CD4-positive, CD25-positive, alpha-beta regulatory T cell (primary cell): ENCODE results near the gene ZNF91. TPM values are rescaled to one million over a fixed set of nuclear protein-coding genes. Genes with fewer than 3 reads are reported as not detected.
A peak's percentile ranks its signal among the peaks of the same experiment; 100 is the strongest.
"Not testable (repeated sequence)": the region's sequence is repeated elsewhere in the genome, so short reads cannot be mapped to it uniquely, and the experiment has no call there.

Experiments
- ATAC-seq, 2 donors: fragments of 150-1000 bp; cut with Tn5 transposase; one replicate each; pipeline ENCODE4 v1.10.0; 2021; ENCODE audit warnings: low read depth in 2 of 2, moderate number of reproducible peaks in 2 of 2, moderate library complexity in 1 of 2
- DNase-seq, 3 donors: peaks; one replicate each; pipeline versions ENCODE4 v3.0.0 to v3.0.0-alpha.2; 2012 to 2022; ENCODE audit warnings: mixed read lengths in 1 of 3
- H3K27ac ChIP-seq: one replicate; pipeline ENCODE4 v1.7.0; 2013; ENCODE audit warnings: mild to moderate bottlenecking, low read length; ENCODE audit not compliant: insufficient read depth, poor library complexity, severe bottlenecking
- H3K27me3 ChIP-seq: one replicate; pipeline ENCODE4 v1.7.0; 2013; ENCODE audit warnings: low read length; ENCODE audit not compliant: control insufficient read depth, insufficient read depth
- H3K36me3 ChIP-seq: one replicate; pipeline ENCODE4 v1.7.0; 2013; ENCODE audit warnings: mild to moderate bottlenecking, low read length, moderate library complexity; ENCODE audit not compliant: control insufficient read depth, insufficient read depth
- H3K4me1 ChIP-seq: 2 replicates; pipeline ENCODE4 v1.7.0; 2013; ENCODE audit warnings: mild to moderate bottlenecking, low read length; ENCODE audit not compliant: insufficient read depth, control insufficient read depth, poor library complexity, severe bottlenecking
- H3K4me3 ChIP-seq: one replicate; pipeline ENCODE4 v1.7.0; 2013; ENCODE audit warnings: low read depth, mild to moderate bottlenecking, low read length, moderate library complexity
- H3K9me3 ChIP-seq, 2 experiments: 1 replicate in 1 of 2; 2 replicates in 1 of 2; pipeline ENCODE4 v1.7.0; 2013; ENCODE audit warnings: low read length in 2 of 2, mild to moderate bottlenecking in 1 of 2, moderate library complexity in 1 of 2; ENCODE audit not compliant: control insufficient read depth in 2 of 2
- H3K27ac Mint-ChIP-seq, 3 donors: one replicate each; pipeline ENCODE4 v1.8.0; 2020 to 2022; ENCODE audit warnings: mild to moderate bottlenecking in 3 of 3, mixed read lengths in 3 of 3, moderate library complexity in 2 of 3
- H3K27me3 Mint-ChIP-seq: one replicate; pipeline ENCODE4 v1.8.0; 2022; ENCODE audit warnings: mild to moderate bottlenecking, mixed read lengths
- H3K36me3 Mint-ChIP-seq: one replicate; pipeline ENCODE4 v1.8.0; 2020; ENCODE audit warnings: mixed read lengths
- H3K4me1 Mint-ChIP-seq, 4 donors: one replicate each; pipeline ENCODE4 v1.8.0; 2020 to 2022; ENCODE audit warnings: mixed read lengths in 4 of 4, mild to moderate bottlenecking in 1 of 4
- H3K4me3 Mint-ChIP-seq, 4 donors: one replicate each; pipeline ENCODE4 v1.8.0; 2020 to 2022; ENCODE audit warnings: mild to moderate bottlenecking in 4 of 4, mixed read lengths in 4 of 4, moderate library complexity in 3 of 4
- H3K9me3 Mint-ChIP-seq, 7 donors: one replicate each; pipeline ENCODE4 v1.8.0; 2020 to 2022; ENCODE audit warnings: mixed read lengths in 7 of 7, mild to moderate bottlenecking in 3 of 7, moderate library complexity in 2 of 7
- polyA plus RNA-seq, 4 donors: library from polyadenylated mRNA; unstranded; fragments of 300-500 nt; fragmentation: Illumina TruSeq; gene quantifications; one replicate each; pipeline ENCODE4 v1.2.3, GENCODE V29; 2021
- total RNA-seq: library from RNA; stranded (reverse); gene quantifications from one replicate; pipeline ENCODE4 v1.2.3, GENCODE V29; 2022

The ZNF91 gene
- total and polyA plus RNA-seq, 5 donors from 2014 or later: 17.9 to 49.0 (median 37.8) TPM

GRCh38 chr19:23419261-23419660, 24.0 kb upstream of the ZNF91 start:
- H3K4me1 ChIP-seq, H3K36me3 ChIP-seq, H3K36me3 Mint-ChIP-seq, H3K27me3 Mint-ChIP-seq, H3K27ac Mint-ChIP-seq, H3K4me3 ChIP-seq, H3K27me3 ChIP-seq, ATAC-seq, H3K27ac ChIP-seq, H3K9me3 ChIP-seq, H3K9me3 Mint-ChIP-seq, H3K4me3 Mint-ChIP-seq, DNase-seq: not testable (repeated sequence)
- H3K4me1 Mint-ChIP-seq: peaks cover 0 to 15% (median 6%) of the 10 kb centered on the region in 4 donors

DNA sequence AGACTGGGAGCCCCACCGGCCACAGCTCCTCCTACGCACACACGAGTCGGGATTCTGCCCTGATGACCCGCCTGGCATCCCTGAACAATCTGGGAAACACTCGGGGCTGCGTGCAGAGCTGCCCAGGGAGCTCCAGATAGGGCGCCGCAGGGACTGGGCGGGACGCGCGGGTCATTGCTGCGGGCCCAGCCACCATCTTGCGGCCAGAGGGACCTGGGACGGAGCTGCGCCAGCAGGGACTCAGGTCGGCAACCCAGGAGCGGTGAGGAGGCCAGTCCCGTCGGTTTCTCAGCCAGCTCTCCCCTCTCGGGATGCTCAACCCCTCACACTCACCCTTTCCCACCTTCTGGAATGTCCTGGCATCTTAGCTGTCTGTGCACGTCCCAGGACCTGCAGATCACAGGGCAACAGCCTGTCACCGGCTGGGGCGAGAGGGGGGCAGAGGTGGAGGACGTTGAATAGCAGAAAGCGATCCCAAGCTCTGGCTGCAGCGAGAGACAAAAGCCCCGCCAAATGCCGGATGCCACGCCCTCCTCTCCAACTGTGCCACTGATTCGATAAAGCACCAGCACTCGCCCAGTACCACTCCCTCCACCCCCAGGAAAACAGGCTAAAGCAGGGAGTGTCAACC, 20.4 kb upstream of the ZNF91 start:
- H3K4me1 ChIP-seq: peaks cover 8% of the 10 kb centered on the region
- H3K36me3 Mint-ChIP-seq: no peaks in the 10 kb centered on the region
- peak overlapping the region; percentile 56 to 91 (median 83) for H3K4me3 Mint-ChIP-seq
- H3K9me3 Mint-ChIP-seq: peaks cover 0 to 6% (median 2%) of the 10 kb centered on the region in 7 donors
- H3K4me3 ChIP-seq: peak overlapping the region; percentile 57
- peak overlapping the region in 1 of 3 donors; percentile 44 for H3K27ac Mint-ChIP-seq
- peaks cover 6% of the 10 kb centered on the region for H3K27me3 Mint-ChIP-seq
- H3K27me3 ChIP-seq: no peaks in the 10 kb centered on the region
- no peak for DNase-seq
- no peaks in the 10 kb centered on the region for H3K9me3 ChIP-seq
- H3K4me1 Mint-ChIP-seq: peaks cover 0 to 15% (median 6%) of the 10 kb centered on the region in 4 donors
- H3K36me3 ChIP-seq: no peaks in the 10 kb centered on the region
- no peak overlapping the region for H3K27ac ChIP-seq
- peak in 1 of 2 donors; percentile 34 for ATAC-seq

DNA sequence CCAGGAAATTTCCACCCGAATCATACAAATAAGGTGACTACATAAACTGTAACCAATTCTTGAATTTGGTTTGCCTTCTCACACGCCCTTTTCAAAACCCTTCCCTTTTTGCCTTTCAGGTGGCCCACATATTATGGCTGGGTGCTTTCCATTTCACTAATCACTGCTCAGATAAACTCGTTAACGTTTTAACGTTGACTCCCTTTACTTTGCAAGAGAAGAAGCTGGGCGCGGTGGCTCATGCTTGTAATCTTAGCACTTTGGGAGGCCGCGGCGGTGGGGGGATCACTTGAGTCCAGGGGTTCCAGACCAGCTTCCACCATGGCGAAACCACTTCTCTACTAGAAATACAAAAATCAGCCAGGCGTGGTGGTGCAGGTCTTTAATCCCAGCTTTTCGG, 19.8 kb upstream of the ZNF91 start:
- DNase-seq: no peak
- Mint-ChIP-seq H3K9me3 (peaks cover 0 to 5% (median 2%) of the 10 kb centered on the region in 7 donors), H3K4me3 (peak overlapping the region; percentile 47 to 86 (median 68)), H3K4me1 (peaks cover 0 to 15% (median 6%) of the 10 kb centered on the region in 4 donors), H3K27me3 (peaks cover 6% of the 10 kb centered on the region), H3K27ac (peak overlapping the region in 1 of 3 donors; percentile 23), H3K36me3 (no peaks in the 10 kb centered on the region)
- H3K27me3 ChIP-seq: no peaks in the 10 kb centered on the region
- ATAC-seq: no peak
- H3K4me3 ChIP-seq: peak overlapping the region; percentile 57
- peaks cover 8% of the 10 kb centered on the region for H3K4me1 ChIP-seq
- no peaks in the 10 kb centered on the region for H3K36me3 ChIP-seq
- no peaks in the 10 kb centered on the region for H3K9me3 ChIP-seq
- no peak overlapping the region for H3K27ac ChIP-seq

GRCh38 chr19:23410155-23410554, 14.9 kb upstream of the ZNF91 start:
- no peak for ATAC-seq
- Mint-ChIP-seq H3K4me1 (peaks cover 0 to 5% (median 3%) of the 10 kb centered on the region in 4 donors), H3K27ac (no peak overlapping the region), H3K36me3 (no peaks in the 10 kb centered on the region), H3K27me3 (no peaks in the 10 kb centered on the region), H3K4me3 (no peak overlapping the region), H3K9me3 (peaks cover 0 to 6% (median 0%) of the 10 kb centered on the region in 7 donors)
- no peak for DNase-seq
- Histone ChIP-seq H3K4me3 (no peak overlapping the region), H3K4me1 (no peaks in the 10 kb centered on the region), H3K27ac (no peak overlapping the region), H3K27me3 (no peaks in the 10 kb centered on the region), H3K36me3 (no peaks in the 10 kb centered on the region), H3K9me3 (no peaks in the 10 kb centered on the region)

GRCh38 chr19:23409392-23410048, 14.2 kb upstream of the ZNF91 start:
- Histone ChIP-seq H3K27me3 (no peaks in the 10 kb centered on the region), H3K27ac (no peak overlapping the region), H3K9me3 (no peaks in the 10 kb centered on the region), H3K4me1 (no peaks in the 10 kb centered on the region), H3K4me3 (no peak overlapping the region), H3K36me3 (no peaks in the 10 kb centered on the region)
- ATAC-seq (no peak), DNase-seq (no peak)
- Mint-ChIP-seq H3K9me3 (peaks cover 0 to 6% (median 0%) of the 10 kb centered on the region in 7 donors), H3K36me3 (no peaks in the 10 kb centered on the region), H3K4me3 (no peak overlapping the region), H3K27me3 (no peaks in the 10 kb centered on the region), H3K4me1 (peaks cover 0 to 1% (median 0%) of the 10 kb centered on the region in 4 donors), H3K27ac (no peak overlapping the region)

GRCh38 chr19:23407616-23408133, 12.4 kb upstream of the ZNF91 start:
- Histone ChIP-seq H3K27ac (no peak overlapping the region), H3K27me3 (no peaks in the 10 kb centered on the region), H3K4me3 (no peak overlapping the region), H3K36me3 (no peaks in the 10 kb centered on the region), H3K4me1 (no peaks in the 10 kb centered on the region), H3K9me3 (no peaks in the 10 kb centered on the region)
- Mint-ChIP-seq H3K27me3 (no peaks in the 10 kb centered on the region), H3K27ac (no peak overlapping the region), H3K9me3 (peaks cover 0 to 6% (median 0%) of the 10 kb centered on the region in 7 donors), H3K4me3 (no peak overlapping the region), H3K36me3 (no peaks in the 10 kb centered on the region), H3K4me1 (no peaks in the 10 kb centered on the region)
- ATAC-seq: no peak
- DNase-seq: no peak

GRCh38 chr19:23406721-23407120, 11.4 kb upstream of the ZNF91 start:
- Mint-ChIP-seq H3K4me1 (no peaks in the 10 kb centered on the region), H3K4me3 (no peak overlapping the region), H3K27me3 (no peaks in the 10 kb centered on the region), H3K27ac (no peak overlapping the region), H3K36me3 (no peaks in the 10 kb centered on the region), H3K9me3 (peaks cover 0 to 6% (median 0%) of the 10 kb centered on the region in 7 donors)
- Histone ChIP-seq H3K27me3 (no peaks in the 10 kb centered on the region), H3K4me1 (no peaks in the 10 kb centered on the region), H3K4me3 (no peak overlapping the region), H3K27ac (no peak overlapping the region), H3K9me3 (no peaks in the 10 kb centered on the region), H3K36me3 (no peaks in the 10 kb centered on the region)
- DNase-seq: no peak
- no peak for ATAC-seq
